Fibroblast of lung (primary cell): ENCODE results near the gene PPP2R2D. TPM values are rescaled to one million over a fixed set of nuclear protein-coding genes. Genes with fewer than 3 reads are reported as not detected.
"Not testable (repeated sequence)": the region's sequence is repeated elsewhere in the genome, so short reads cannot be mapped to it uniquely, and the experiment has no call there.

Source experiments
- DNase-seq, 2 donors: peaks; one replicate each; pipeline versions ENCODE4 v3.0.0 to v3.0.0-alpha.2; 2010; ENCODE audit warnings: low read depth in 2 of 2
- H2AFZ ChIP-seq: 2 replicates; pipeline ENCODE4 v1.5.1; 2012; ENCODE audit warnings: low read length, control low read depth, inconsistent platforms
- H3K27ac ChIP-seq: 2 replicates; pipeline ENCODE4 v1.5.1; 2011; ENCODE audit warnings: low read length, control low read depth; ENCODE audit not compliant: insufficient read depth
- H3K27me3 ChIP-seq: 2 replicates; pipeline ENCODE4 v1.5.1; 2011; ENCODE audit warnings: mild to moderate bottlenecking, low read length; ENCODE audit not compliant: control insufficient read depth, insufficient read depth
- H3K36me3 ChIP-seq: 2 replicates; pipeline ENCODE4 v1.5.1; 2011; ENCODE audit warnings: low read length; ENCODE audit not compliant: control insufficient read depth, insufficient read depth
- H3K4me1 ChIP-seq: 2 replicates; pipeline ENCODE4 v1.5.1; 2011; ENCODE audit warnings: low read length; ENCODE audit not compliant: control insufficient read depth, insufficient read depth; ENCODE audit errors: extremely low read depth
- H3K4me2 ChIP-seq: 2 replicates; pipeline ENCODE4 v1.5.1; 2011; ENCODE audit warnings: low read length, control low read depth; ENCODE audit not compliant: insufficient read depth; ENCODE audit errors: extremely low read depth
- H3K4me3 ChIP-seq, 4 experiments: fragments of 200-600 bp in 1 of 4; sonication (generic) in 1 of 4; replicated peaks in 1 of 4; 2 replicates each; pipeline ENCODE4 v1.5.1; 2011 to 2016; ENCODE audit warnings: low read length in 4 of 4, low read depth in 3 of 4, mild to moderate bottlenecking in 3 of 4, control low read depth in 2 of 4, inconsistent platforms in 1 of 4, mixed read lengths in 1 of 4; ENCODE audit not compliant: insufficient read depth in 1 of 4; ENCODE audit errors: control extremely low read depth in 1 of 4
- H3K79me2 ChIP-seq: 2 replicates; pipeline ENCODE4 v1.5.1; 2012; ENCODE audit warnings: mild to moderate bottlenecking, low read length, inconsistent platforms; ENCODE audit not compliant: control insufficient read depth, insufficient read depth
- H3K9ac ChIP-seq: 2 replicates; pipeline ENCODE4 v1.5.1; 2011; ENCODE audit warnings: mild to moderate bottlenecking, low read length, control low read depth; ENCODE audit not compliant: insufficient read depth
- H3K9me3 ChIP-seq: 2 replicates; pipeline ENCODE4 v1.5.1; 2012; ENCODE audit warnings: low read depth, low read length; ENCODE audit not compliant: control insufficient read depth, insufficient read depth
- H4K20me1 ChIP-seq: 2 replicates; pipeline ENCODE4 v1.5.1; 2011; ENCODE audit warnings: low read length; ENCODE audit not compliant: control insufficient read depth, insufficient read depth; ENCODE audit errors: extremely low read depth
- EZH2 ChIP-seq: IDR thresholded peaks from 2 replicates; pipeline ENCODE4 v1.5.1; 2012; ENCODE audit warnings: low read length, control low read depth, mild to moderate bottlenecking; ENCODE audit errors: missing control alignments
- polyA plus RNA-seq, 2 donors: library from polyadenylated mRNA; depleted of rRNA in 1 of 2; stranded (reverse) in 1 of 2; unstranded in 1 of 2; fragments of >200 nt; gene quantifications; 2 replicates each; pipeline ENCODE4 v1.2.1, GENCODE V29; 2011 to 2012; ENCODE audit warnings: missing spikeins in 1 of 2
- total RNA-seq: library from RNA; depleted of rRNA; stranded (reverse); fragments of >200 nt; gene quantifications from 2 replicates; pipeline ENCODE4 v1.2.1, GENCODE V29; 2014
- TF ChIP-seq, protein P1 (sequence below), 2 donors: IDR thresholded peaks in 1 of 2; conservative IDR thresholded peaks in 1 of 2; 1 replicate in 1 of 2; 2 replicates in 1 of 2; pipeline ENCODE4 v1.5.1; 2011 to 2012; ENCODE audit warnings: low read length in 2 of 2, control low read depth in 1 of 2, inconsistent platforms in 1 of 2, low read depth in 1 of 2, mild to moderate bottlenecking in 1 of 2

The PPP2R2D gene
- total and polyA plus RNA-seq, 2 donors (not counting 1 experiment from before 2014, with no cell fraction given), result 23.3 to 25.4 TPM

DNA sequence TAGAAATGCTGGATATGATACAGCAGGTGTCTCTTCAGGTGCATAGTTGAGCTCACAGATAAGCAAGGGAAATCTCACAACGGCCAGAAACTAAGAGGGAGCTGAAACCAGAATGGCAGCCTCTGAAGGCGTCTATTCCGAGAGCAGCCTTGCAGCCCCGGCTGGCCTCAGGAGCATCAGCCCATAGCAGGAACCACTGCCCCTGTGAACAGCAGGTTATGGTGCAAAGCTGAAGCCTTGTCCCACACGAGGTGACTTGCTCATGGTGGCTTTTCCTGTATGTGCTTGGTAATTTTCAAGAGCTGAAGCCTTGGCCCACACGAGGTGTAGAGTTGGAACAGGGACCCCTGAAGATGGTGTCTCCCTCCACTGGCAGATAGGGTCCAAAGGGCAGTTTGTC, 47.7 kb downstream of the PPP2R2D start:
- H3K79me2 ChIP-seq, result no peaks in the 10 kb centered on the region
- H3K9me3 ChIP-seq, result no peaks in the 10 kb centered on the region
- H3K27me3 ChIP-seq, result no peaks in the 10 kb centered on the region
- no peak overlapping the region for H3K4me3 ChIP-seq
- no peak for TF ChIP-seq EZH2
- TF ChIP-seq, protein P1, sequence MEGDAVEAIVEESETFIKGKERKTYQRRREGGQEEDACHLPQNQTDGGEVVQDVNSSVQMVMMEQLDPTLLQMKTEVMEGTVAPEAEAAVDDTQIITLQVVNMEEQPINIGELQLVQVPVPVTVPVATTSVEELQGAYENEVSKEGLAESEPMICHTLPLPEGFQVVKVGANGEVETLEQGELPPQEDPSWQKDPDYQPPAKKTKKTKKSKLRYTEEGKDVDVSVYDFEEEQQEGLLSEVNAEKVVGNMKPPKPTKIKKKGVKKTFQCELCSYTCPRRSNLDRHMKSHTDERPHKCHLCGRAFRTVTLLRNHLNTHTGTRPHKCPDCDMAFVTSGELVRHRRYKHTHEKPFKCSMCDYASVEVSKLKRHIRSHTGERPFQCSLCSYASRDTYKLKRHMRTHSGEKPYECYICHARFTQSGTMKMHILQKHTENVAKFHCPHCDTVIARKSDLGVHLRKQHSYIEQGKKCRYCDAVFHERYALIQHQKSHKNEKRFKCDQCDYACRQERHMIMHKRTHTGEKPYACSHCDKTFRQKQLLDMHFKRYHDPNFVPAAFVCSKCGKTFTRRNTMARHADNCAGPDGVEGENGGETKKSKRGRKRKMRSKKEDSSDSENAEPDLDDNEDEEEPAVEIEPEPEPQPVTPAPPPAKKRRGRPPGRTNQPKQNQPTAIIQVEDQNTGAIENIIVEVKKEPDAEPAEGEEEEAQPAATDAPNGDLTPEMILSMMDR (conservative IDR thresholded peaks at IDR 0.05 in 1 of 2, IDR thresholded peaks at IDR 0.05 in 1 of 2; ENCODE audit: low read depth in 1 of 2, low read length in 2 of 2), result no peak
- H2AFZ ChIP-seq, result no peak overlapping the region
- H3K4me2 ChIP-seq, result no peak overlapping the region
- H4K20me1 ChIP-seq, result no peaks in the 10 kb centered on the region
- no peak for DNase-seq
- peaks cover 20% of the 10 kb centered on the region for H3K4me1 ChIP-seq
- H3K36me3 ChIP-seq, result peaks cover 22% of the 10 kb centered on the region
- no peak overlapping the region for H3K27ac ChIP-seq
- H3K9ac ChIP-seq, result no peak overlapping the region

DNA sequence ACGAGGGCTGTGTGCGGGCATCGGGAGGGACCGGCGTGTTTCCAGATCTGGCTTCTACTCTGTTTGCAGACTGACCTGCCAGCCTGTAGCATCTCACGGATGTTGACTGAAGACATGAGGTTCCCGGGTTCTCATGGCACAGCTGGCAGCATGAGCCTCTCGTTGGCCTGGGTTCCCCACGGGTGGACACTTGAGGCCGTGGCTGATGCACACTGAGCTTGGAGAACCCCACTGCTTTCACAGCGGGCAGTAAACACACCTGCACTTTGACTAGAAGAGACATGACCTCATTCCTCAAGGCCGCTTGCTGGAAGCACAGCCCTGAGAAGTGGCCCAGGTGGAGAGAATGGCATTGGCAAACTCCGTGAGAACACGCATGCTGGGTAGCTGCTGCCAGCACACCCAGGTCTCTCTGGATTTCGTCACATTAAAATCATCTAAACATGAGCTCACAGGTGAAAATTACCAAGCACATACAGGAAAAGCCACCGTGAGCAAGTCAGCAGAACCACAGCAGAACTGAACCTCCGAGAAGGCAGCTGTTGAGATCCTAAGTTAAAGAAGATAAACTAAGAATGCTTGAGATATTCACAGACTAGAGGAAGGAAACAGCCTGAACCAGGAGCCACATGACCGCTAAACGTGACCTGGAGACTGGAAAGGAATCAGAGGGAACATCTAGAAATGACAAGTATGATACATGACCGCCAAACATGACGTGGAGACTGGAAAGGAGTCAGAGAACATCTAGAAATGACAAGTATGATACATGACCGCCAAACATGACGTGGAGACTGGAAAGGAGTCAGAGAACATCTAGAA, 48.4 kb downstream of the PPP2R2D start:
- Histone ChIP-seq H3K36me3 (peaks cover 22% of the 10 kb centered on the region), H3K27ac (no peak overlapping the region)
- no peak for DNase-seq

DNA sequence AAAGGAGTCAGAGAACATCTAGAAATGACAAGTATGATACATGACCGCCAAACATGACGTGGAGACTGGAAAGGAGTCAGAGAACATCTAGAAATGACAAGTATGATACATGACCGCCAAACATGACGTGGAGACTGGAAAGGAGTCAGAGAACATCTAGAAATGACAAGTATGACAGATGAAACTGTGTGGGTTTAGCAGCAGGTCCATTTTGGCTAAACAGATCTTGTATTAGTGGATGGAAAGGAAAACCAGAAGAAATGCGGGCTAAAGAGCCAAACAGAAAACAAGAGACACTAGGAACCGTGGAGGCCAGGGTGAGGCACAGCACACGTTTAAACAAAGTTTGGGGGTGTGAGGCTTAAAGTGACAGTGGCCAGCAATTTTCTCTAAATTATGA, 49.1 kb downstream of the PPP2R2D start:
- H3K4me3 ChIP-seq, H2AFZ ChIP-seq, H3K4me2 ChIP-seq, DNase-seq, H3K79me2 ChIP-seq, H3K9ac ChIP-seq, H4K20me1 ChIP-seq, H3K9me3 ChIP-seq, H3K27me3 ChIP-seq, H3K27ac ChIP-seq: not testable (repeated sequence)
- Histone ChIP-seq H3K4me1 (peaks cover 20% of the 10 kb centered on the region), H3K36me3 (peaks cover 22% of the 10 kb centered on the region)

More for the DNA sequence above, 48.4 kb downstream of the PPP2R2D start:
- no peak overlapping the region for H3K4me3 ChIP-seq
- TF ChIP-seq EZH2, result no peak
- TF ChIP-seq, protein P1 (conservative IDR thresholded peaks at IDR 0.05 in 1 of 2, IDR thresholded peaks at IDR 0.05 in 1 of 2; ENCODE audit: low read depth in 1 of 2, low read length in 2 of 2), result no peak
- no peaks in the 10 kb centered on the region for H3K27me3 ChIP-seq
- no peak overlapping the region for H3K4me2 ChIP-seq
- H4K20me1 ChIP-seq, result no peaks in the 10 kb centered on the region
- H3K9ac ChIP-seq, result no peak overlapping the region
- no peaks in the 10 kb centered on the region for H3K9me3 ChIP-seq
- H3K4me1 ChIP-seq, result peaks cover 20% of the 10 kb centered on the region
- H2AFZ ChIP-seq, result no peak overlapping the region
- H3K79me2 ChIP-seq, result no peaks in the 10 kb centered on the region
